Muscle layer of colon (tissue), 2 donors: ENCODE data around the gene MSH5.
"Not testable (repeated sequence)": the region's sequence is repeated elsewhere in the genome, so short reads cannot be mapped to it uniquely, and the experiment has no call there.

Source experiments
- H3K27ac ChIP-seq: one replicate; pipeline ENCODE4 v1.7.0; 2013; ENCODE audit warnings: low read depth, mild to moderate bottlenecking, low read length, moderate library complexity
- H3K27me3 ChIP-seq, 2 donors: one replicate each; pipeline ENCODE4 v1.7.0; 2013; ENCODE audit warnings: low read length in 2 of 2, mild to moderate bottlenecking in 2 of 2; ENCODE audit not compliant: insufficient read depth in 2 of 2, control insufficient read depth in 1 of 2
- H3K36me3 ChIP-seq: one replicate; pipeline ENCODE4 v1.7.0; 2013; ENCODE audit warnings: mild to moderate bottlenecking, low read length; ENCODE audit not compliant: insufficient read depth
- H3K4me1 ChIP-seq: one replicate; pipeline ENCODE4 v1.7.0; 2013; ENCODE audit warnings: mild to moderate bottlenecking, low read length; ENCODE audit not compliant: insufficient read depth
- H3K4me3 ChIP-seq, 2 donors: one replicate each; pipeline ENCODE4 v1.7.0; 2013; ENCODE audit warnings: low read length in 2 of 2, low read depth in 1 of 2, mild to moderate bottlenecking in 1 of 2, moderate library complexity in 1 of 2
- H3K9ac ChIP-seq: one replicate; pipeline ENCODE4 v1.7.0; 2013; ENCODE audit warnings: low read length
- H3K9me3 ChIP-seq: one replicate; pipeline ENCODE4 v1.7.0; 2013; ENCODE audit warnings: mild to moderate bottlenecking, low read length
- donor health status: abdominal sarcoma.
- donor health status: Adenocarcinoma of cecum.

MSH5 gene

DNA sequence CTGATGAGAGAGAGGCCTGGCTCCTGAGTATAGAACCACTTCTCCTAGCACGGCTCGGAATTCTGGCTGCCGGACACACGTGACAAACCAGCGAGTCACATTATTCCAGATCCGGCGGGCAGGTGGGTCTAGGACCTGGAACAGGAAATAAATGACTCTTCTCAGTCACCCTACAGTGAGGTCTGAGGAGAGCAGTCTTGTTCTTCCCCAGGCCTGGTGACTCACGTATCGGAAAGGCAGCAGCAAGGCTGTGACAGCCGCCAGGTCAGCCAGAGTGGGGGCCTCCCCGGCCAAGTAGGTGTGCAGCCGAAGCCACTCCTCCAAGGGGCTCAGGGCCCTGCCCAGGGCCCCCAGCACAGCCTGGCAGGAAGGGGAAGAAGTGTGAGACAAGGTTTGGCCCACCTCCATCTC is 53.0 kb downstream of the MSH5 start:
- H3K27ac ChIP-seq = no peak overlapping the region

DNA sequence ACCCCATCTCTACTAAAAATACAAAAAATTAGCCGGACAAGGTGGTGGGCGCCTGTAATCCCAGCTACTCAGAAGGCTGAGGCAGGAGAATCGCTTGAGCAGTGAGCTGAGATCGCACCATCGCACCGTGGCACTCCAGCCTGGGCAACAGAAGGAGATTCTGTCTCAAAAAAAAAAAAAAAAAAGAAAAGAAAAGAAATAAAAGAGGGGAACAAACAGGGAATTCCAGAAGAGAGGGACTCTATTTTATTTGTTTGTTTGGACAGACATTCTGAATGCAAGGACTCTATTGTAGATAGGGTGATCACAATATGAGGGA is 54.1 kb downstream of the MSH5 start:
- not testable (repeated sequence) for H3K9ac ChIP-seq, H3K36me3 ChIP-seq, H3K9me3 ChIP-seq, H3K27ac ChIP-seq, H3K27me3 ChIP-seq, H3K4me3 ChIP-seq
- H3K4me1 ChIP-seq = peaks cover 11% of the 10 kb centered on the region

More for the DNA sequence above, 53.0 kb downstream of the MSH5 start:
- H3K4me1 ChIP-seq = peaks cover 11% of the 10 kb centered on the region
- H3K9ac ChIP-seq = no peak overlapping the region
- H3K27me3 ChIP-seq = no peaks in the 10 kb centered on the region
- H3K36me3 ChIP-seq = peaks cover 8% of the 10 kb centered on the region
- H3K4me3 ChIP-seq = no peak overlapping the region
- H3K9me3 ChIP-seq = no peaks in the 10 kb centered on the region

DNA sequence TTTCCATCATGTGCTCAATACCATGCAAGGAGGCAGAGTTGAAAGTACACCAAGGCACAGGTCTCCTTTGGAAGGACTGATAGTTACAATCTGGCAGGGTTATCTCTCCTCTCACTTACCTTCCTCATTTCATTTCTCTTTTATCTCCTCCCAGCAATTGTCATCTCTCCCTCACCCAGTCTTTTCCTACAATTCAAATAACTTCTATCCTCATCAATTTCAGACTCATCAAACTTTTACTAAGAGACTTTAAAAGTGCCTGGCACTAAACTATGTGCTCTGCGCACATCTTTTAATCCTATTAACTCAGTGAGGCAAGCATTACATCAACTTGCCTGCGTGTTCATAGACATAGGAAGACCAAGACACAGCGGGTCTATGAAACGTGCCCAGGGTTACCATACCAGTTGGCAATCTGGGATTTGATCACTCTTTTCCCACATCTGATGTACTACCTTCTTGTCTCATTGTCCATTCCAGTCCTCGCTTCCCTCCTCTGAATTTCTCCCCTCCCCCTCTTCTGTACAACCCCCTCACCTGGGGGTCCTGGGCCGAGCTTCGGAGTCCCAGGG is 54.6 kb downstream of the MSH5 start:
- Histone ChIP-seq H3K4me3 (peak overlapping the region; percentile 93 to 99), H3K27ac (peak overlapping the region; percentile 95), H3K9me3 (no peaks in the 10 kb centered on the region), H3K36me3 (peaks cover 8% of the 10 kb centered on the region), H3K4me1 (peaks cover 11% of the 10 kb centered on the region), H3K9ac (peak overlapping the region; percentile 94), H3K27me3 (no peaks in the 10 kb centered on the region)

DNA sequence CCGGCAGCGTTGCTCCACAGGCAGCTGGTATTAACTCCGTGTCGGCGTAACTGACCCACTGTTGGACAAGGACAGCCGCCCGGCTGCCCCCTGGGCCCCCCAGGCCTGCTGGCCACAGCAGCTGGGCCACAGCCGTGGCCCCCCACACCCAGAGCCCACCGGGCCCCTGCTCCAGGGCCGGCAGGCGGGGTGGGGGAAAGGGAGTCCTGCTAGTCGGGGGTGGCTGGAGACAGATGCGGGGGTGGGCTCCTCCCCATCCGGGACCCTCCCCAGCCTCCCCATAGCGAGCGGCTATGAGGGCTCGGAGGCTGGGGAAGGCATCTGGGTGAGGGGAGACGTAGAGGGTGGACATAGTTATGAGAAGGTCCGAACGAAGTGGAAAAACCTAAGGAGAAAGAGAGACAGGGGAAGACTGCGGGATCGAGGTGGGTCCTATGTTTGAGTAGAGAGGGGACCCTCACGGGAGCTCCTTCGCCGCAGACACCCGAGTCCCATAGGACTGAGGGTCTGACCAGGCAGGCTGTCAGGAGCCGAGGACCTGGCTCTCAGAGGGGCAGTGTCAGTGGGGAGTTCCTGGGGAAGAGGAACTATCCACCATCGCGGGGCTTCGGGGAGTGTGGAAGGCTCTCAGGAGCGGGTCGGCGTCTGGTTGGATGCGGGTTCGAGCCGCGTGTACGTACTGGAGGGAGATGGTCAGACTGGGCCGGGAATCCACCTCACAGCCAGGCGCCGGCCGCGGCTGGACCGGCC is 55.2 kb downstream of the MSH5 start:
- Histone ChIP-seq H3K4me3 (peak overlapping the region; percentile 93 to 99), H3K9me3 (no peaks in the 10 kb centered on the region), H3K27me3 (no peaks in the 10 kb centered on the region), H3K27ac (peak overlapping the region; percentile 95), H3K4me1 (peaks cover 11% of the 10 kb centered on the region), H3K36me3 (peaks cover 8% of the 10 kb centered on the region), H3K9ac (peak overlapping the region; percentile 94)

DNA sequence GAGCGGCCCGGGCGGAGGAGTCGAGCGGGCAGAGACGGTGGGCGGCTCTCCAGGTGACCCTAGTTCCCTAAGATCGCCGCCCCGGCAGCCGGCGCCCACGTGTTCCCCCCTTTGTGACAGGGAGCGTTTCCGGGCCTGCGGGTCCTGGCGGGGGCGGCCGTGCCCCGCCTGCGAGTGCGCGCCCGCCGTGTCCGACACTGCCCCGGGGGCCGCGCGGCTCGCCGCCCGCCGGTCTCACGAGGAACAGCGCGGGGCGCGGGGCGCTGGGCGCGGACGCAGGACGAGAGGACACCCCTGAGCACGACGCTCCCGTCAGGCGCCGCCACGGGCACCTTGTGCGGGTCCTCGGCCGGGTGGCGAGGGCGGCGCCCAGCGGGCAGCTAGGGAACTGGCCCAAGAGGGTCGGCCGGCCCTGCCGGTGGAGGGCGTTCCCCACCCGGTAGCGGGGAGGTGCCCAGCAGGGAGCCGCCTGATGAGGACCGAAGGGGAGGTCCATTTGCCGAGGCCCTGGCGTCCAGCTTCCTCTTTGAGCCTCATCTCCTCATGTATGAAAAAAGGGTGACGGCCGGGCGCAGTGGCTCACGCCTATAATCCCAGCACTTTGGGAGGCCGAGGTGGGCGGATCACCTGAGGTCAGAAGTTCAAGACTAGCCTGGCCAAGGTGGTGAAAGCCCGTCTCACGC is 56.0 kb downstream of the MSH5 start, which contains the start of gene VARS1:
TSS of gene VARS1 (minus strand) at position 137 of the 683 bp plus-strand sequence. CDS start 535 bp downstream, outside the sequence.
- peaks cover 8% of the 10 kb centered on the region for H3K36me3 ChIP-seq
- H3K9ac ChIP-seq = peak within 1 kb of the TSS; percentile 94
- peak within 1 kb of the TSS; percentile 93 to 99 for H3K4me3 ChIP-seq
- peaks cover 11% of the 10 kb centered on the region for H3K4me1 ChIP-seq
- no peaks in the 10 kb centered on the region for H3K27me3 ChIP-seq
- no peaks in the 10 kb centered on the region for H3K9me3 ChIP-seq
- H3K27ac ChIP-seq = peak within 1 kb of the TSS; percentile 95

DNA sequence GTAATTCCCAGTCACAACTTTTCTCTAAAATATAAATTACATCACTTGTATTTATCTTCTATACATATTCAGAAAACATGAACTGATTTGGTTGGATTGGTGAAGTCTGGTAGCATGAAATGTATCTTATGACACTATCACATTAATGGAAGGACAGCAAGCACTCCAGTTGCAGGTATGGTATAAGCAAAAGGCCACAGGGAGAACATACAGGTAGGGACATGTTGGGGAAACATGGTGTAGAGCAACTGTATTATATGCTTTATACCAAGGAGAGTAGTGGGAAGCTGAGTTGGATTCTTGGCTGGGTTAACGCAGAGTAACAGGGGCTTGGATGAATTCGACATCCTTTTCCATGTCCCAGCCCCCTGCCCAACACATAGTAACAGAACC is 57.2 kb downstream of the MSH5 start:
- H3K4me1 ChIP-seq = peaks cover 11% of the 10 kb centered on the region
- H3K36me3 ChIP-seq = peaks cover 8% of the 10 kb centered on the region
- no peak overlapping the region for H3K27ac ChIP-seq
- no peaks in the 10 kb centered on the region for H3K9me3 ChIP-seq
- no peak overlapping the region for H3K9ac ChIP-seq
- no peak overlapping the region for H3K4me3 ChIP-seq
- H3K27me3 ChIP-seq = no peaks in the 10 kb centered on the region

DNA sequence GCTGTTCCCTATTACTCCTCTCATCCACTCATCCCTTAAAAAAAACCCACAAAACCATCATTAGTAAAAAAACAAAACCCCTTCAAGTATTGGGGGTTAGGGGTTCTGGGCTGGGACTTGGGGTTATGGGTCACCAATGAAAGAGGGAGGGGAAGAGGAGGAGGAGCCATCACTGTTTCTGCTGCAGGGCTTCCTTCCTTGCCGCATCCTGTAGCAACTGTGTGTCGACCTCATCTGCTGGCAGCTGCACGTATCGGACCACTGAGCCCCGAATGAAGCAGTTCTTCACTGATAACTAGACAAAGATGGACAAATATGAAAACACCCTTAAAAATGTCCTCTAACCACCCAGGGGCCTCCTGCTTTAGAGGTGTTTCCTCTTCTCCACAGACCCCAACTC is 57.8 kb downstream of the MSH5 start:
- H3K27me3 ChIP-seq = no peaks in the 10 kb centered on the region
- H3K9me3 ChIP-seq = no peaks in the 10 kb centered on the region
- H3K4me1 ChIP-seq = peaks cover 11% of the 10 kb centered on the region
- peaks cover 8% of the 10 kb centered on the region for H3K36me3 ChIP-seq
- no peak overlapping the region for H3K9ac ChIP-seq
- H3K4me3 ChIP-seq = no peak overlapping the region
- H3K27ac ChIP-seq = no peak overlapping the region

DNA sequence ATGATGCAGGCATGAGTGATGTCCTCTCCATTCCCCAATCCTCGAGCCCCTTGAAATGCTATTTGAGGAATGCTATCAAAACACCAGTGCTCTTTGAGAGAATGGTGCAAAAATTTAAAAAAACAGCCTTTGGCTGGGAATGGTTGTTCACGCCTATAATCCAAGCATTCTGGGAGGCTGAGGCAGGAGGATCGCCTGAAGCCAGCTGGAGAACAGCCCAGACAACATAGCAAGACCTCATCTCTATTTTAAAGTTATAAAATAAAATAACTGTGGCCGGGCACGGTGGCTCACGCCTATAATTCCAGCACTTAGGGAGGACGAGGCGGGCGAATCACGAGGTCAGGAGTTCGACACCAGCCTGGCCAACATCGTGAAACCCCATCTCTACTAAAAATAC is 60.0 kb downstream of the MSH5 start:
- no peak overlapping the region for H3K9ac ChIP-seq
- H3K27ac ChIP-seq = no peak overlapping the region
- H3K27me3 ChIP-seq = no peaks in the 10 kb centered on the region
- H3K9me3 ChIP-seq = no peaks in the 10 kb centered on the region
- H3K4me3 ChIP-seq = no peak overlapping the region
- peaks cover 4% of the 10 kb centered on the region for H3K4me1 ChIP-seq
- H3K36me3 ChIP-seq = peaks cover 15% of the 10 kb centered on the region

DNA sequence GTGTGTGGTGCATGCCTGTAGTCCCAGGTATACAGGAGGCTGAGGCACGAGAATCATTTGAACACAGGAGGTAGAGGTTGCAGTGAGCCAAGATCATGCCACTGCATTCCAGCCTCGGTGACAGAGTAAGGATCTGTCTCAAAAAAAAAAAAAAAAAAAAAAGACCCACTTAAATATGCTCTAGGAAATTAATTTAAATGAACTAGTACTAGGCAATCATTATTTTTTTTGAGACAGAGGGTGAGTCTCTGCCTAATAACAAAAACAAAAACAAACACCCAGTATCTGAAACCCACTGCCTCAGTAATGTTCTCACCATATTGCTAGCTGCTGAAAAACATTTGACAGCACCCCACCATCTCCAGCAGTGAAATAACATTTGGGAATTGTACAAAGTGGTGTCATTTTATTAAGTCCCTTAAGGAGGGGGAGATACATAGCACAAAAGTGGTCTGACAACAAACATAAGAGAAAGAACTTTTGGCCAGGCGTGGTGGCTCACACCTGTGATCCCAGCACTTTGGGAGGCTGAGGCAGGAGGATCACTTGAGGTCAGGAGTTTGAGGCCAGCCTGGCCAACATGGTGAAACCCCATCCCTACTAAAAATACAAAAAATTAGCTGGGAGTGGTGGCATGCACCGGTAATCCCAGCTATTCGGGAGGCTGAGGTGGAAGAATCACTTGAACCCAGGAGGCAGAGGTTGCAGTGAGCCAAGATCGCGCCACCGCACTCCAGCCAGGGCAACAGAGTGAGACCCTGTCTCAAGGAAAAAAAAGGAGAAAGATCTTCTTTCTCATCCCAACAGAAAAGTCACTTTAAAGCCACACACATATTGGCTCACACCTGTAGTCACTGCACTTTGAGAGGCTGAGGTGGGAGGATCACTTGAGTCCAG is 61.5 kb downstream of the MSH5 start:
- Histone ChIP-seq H3K4me1 (peaks cover 10% of the 10 kb centered on the region), H3K36me3 (peaks cover 15% of the 10 kb centered on the region)
- not testable (repeated sequence) for H3K9ac ChIP-seq, H3K27me3 ChIP-seq, H3K9me3 ChIP-seq, H3K4me3 ChIP-seq, H3K27ac ChIP-seq

DNA sequence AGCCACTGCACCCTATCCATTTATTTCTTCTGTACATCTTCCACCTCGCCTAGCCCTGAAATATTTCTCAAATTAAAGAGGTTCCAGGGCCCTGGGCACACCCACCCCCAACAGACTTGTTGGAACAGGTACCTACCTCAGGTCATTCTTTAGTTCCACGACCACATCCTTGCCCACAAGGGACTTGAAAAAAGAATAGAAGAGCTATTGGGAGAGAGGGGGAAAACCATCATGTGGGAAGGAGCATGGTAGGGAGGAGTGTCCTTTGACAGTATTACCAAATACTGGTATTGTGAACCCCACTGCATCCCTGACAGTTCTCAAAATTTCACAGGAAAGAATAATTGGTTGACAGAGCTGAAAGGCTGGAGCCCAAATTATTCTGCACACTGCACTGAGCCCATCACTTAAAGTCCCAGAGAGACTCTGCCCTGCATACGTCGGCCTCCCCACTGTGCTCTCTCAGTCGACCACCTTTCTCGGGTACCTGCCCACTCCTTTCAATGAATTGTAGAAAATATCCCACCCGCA is 66.2 kb downstream of the MSH5 start:
- H3K9me3 ChIP-seq = no peaks in the 10 kb centered on the region
- H3K27ac ChIP-seq = peak overlapping the region; percentile 95
- H3K36me3 ChIP-seq = peaks cover 7% of the 10 kb centered on the region
- H3K4me3 ChIP-seq = peak overlapping the region; percentile 67 to 84
- H3K4me1 ChIP-seq = peaks cover 11% of the 10 kb centered on the region
- H3K27me3 ChIP-seq = no peaks in the 10 kb centered on the region
- peak overlapping the region; percentile 99 for H3K9ac ChIP-seq
